ENCODE data around the gene CLSTN2.
"Not testable (repeated sequence)": the region's sequence is repeated elsewhere in the genome, so short reads cannot be mapped to it uniquely, and the experiment has no call there.

CLSTN2 gene

GRCh38 chr3:140423146-140423545, 488.2 kb downstream of the CLSTN2 start:
- no peak for DNase-seq (ENCODE audit: low spot score)

- not testable (repeated sequence) for DNase-seq (ENCODE audit: low spot score)
Observed at GRCh38 chr3:140423574-140423973, 488.6 kb downstream of the CLSTN2 start.

GRCh38 chr3:140424211-140424610, 489.2 kb downstream of the CLSTN2 start:
- DNase-seq (ENCODE audit: low spot score): no peak

- no peak for DNase-seq (ENCODE audit: low spot score)
Observed at GRCh38 chr3:140424726-140425125, 489.7 kb downstream of the CLSTN2 start.

GRCh38 chr3:140427786-140428185, 492.8 kb downstream of the CLSTN2 start:
- DNase-seq (ENCODE audit: low spot score): no peak

- no peak for DNase-seq (ENCODE audit: low spot score)
Observed at GRCh38 chr3:140428380-140428779, 493.4 kb downstream of the CLSTN2 start.

- no peak for DNase-seq (ENCODE audit: low spot score)
Observed at GRCh38 chr3:140429791-140430190, 494.8 kb downstream of the CLSTN2 start.

GRCh38 chr3:140430494-140430893, 495.5 kb downstream of the CLSTN2 start:
- DNase-seq (ENCODE audit: low spot score): no peak

- no peak for DNase-seq (ENCODE audit: low spot score)
Observed at GRCh38 chr3:140432229-140432669, 497.3 kb downstream of the CLSTN2 start.

- no peak for DNase-seq (ENCODE audit: low spot score)
Observed at GRCh38 chr3:140433431-140433830, 498.4 kb downstream of the CLSTN2 start.

- DNase-seq (ENCODE audit: low spot score): no peak
Observed at GRCh38 chr3:140434261-140434905, 499.4 kb downstream of the CLSTN2 start.

GRCh38 chr3:140436421-140436820, 501.4 kb downstream of the CLSTN2 start:
- no peak for DNase-seq (ENCODE audit: low spot score)

- DNase-seq (ENCODE audit: low spot score): no peak
Observed at GRCh38 chr3:140438736-140439470, 503.9 kb downstream of the CLSTN2 start.

- no peak for DNase-seq (ENCODE audit: low spot score)
Observed at GRCh38 chr3:140439527-140439926, 504.5 kb downstream of the CLSTN2 start.

- DNase-seq (ENCODE audit: low spot score): no peak
Observed at GRCh38 chr3:140440446-140440845, 505.5 kb downstream of the CLSTN2 start.

- no peak for DNase-seq (ENCODE audit: low spot score)
Observed at GRCh38 chr3:140441006-140441405, 506.0 kb downstream of the CLSTN2 start.

- no peak for DNase-seq (ENCODE audit: low spot score)
Observed at GRCh38 chr3:140442621-140443020, 507.6 kb downstream of the CLSTN2 start.

- DNase-seq (ENCODE audit: low spot score): no peak
Observed at GRCh38 chr3:140443073-140443472, 508.1 kb downstream of the CLSTN2 start.

GRCh38 chr3:140443806-140444205, 508.8 kb downstream of the CLSTN2 start:
- DNase-seq (ENCODE audit: low spot score): no peak

GRCh38 chr3:140446734-140447133, 511.7 kb downstream of the CLSTN2 start:
- no peak for DNase-seq (ENCODE audit: low spot score)

- no peak for DNase-seq (ENCODE audit: low spot score)
Observed at GRCh38 chr3:140447136-140447535, 512.2 kb downstream of the CLSTN2 start.

- no peak for DNase-seq (ENCODE audit: low spot score)
Observed at GRCh38 chr3:140448001-140448400, 513.0 kb downstream of the CLSTN2 start.

GRCh38 chr3:140449413-140450256, 514.6 kb downstream of the CLSTN2 start:
- DNase-seq (ENCODE audit: low spot score): no peak

All from cerebellar cortex (tissue), 1 donor.